ENCODE measurements around the gene USP33.

GRCh38 chr1:77649127-77649526, 110.5 kb downstream of the USP33 start:
- TF ChIP-seq POLR2A (IDR thresholded peaks at IDR 0.05) (no peak), CTCF (IDR thresholded peaks at IDR 0.05) (no peak), POLR2AphosphoS5 (IDR thresholded peaks at IDR 0.05) (no peak), EP300 (IDR thresholded peaks at IDR 0.05) (no peak)

Data from suprapubic skin (tissue), 4 donors.